ENCODE measurements around the gene NCK1. TPM values are rescaled to one million over a fixed set of nuclear protein-coding genes. Genes with fewer than 3 reads are reported as not detected.
A peak's percentile ranks its signal among the peaks of the same experiment; 100 is the strongest.

The NCK1 gene
- total RNA-seq, 1 donor from 2014 or later, result 42.0 TPM

- no peak for DNase-seq (ENCODE audit: low spot score)
Measured at GRCh38 chr3:136908297-136908696, 46.3 kb downstream of the NCK1 start.

DNA sequence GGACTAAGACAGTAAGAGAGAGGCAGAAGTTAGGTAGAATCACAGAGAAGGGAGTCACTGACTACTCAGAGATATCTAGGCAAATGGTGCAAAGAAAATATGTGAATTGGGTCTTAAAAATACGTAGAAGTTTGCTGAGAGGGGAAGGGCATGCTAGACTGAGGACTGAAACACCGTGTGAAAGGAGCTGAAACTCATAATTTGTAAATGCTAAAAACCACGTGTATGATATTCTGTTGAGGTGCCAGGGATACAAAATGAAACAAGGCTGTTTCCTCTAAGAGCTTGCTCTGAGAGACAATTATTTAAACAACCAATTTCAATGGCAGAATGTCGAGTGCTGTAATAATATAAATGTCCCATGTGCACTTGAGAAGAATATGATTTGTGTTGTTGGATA lies 47.2 kb downstream of the NCK1 start:
- no peak for DNase-seq (ENCODE audit: low spot score)

DNA sequence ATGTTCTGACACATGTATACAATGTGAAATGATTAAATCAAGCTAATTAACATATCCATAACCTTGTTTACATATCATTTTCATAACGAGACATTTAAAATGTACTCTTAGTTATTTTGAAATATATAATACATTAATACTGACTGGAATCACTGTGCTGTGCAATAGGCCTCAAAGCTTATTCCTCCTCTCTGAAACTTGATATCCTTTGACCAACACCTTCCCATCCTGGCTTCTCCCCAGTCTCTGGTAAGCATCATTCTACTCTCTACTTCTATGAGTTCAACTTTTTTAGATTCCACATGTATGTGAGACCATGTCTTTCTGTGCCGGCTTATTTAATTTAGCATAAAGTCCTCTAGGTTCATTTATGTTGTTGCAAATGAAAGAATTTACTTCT lies 48.7 kb downstream of the NCK1 start:
- DNase-seq (ENCODE audit: low spot score), result no peak

DNA sequence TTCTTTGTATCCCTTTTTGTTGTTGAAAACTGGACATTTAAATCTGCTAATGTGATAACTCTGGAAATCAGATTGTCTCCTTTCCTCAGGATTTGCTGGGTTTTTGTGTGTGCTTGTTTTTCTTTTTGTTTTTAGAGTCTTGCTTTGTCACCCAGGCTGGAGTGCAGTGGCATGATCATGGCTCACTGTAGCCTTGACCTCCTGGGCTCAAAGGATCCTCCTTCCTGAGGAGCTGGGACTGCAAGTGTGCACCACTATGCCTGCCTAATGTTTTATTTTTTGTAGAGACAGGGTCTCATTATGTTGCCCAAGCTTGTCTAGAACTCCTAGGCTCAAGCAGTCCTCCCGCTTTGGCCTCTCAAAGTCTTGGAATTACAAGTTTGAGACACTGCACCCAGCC lies 51.2 kb downstream of the NCK1 start:
- DNase-seq (ENCODE audit: low spot score), result no peak

- no peak for DNase-seq (ENCODE audit: low spot score)
Measured at GRCh38 chr3:136914739-136915138, 52.7 kb downstream of the NCK1 start.

- DNase-seq (ENCODE audit: low spot score), result no peak
Measured at GRCh38 chr3:136916223-136916622, 54.2 kb downstream of the NCK1 start.

- no peak for DNase-seq (ENCODE audit: low spot score)
Measured at GRCh38 chr3:136919799-136920580, 58.0 kb downstream of the NCK1 start.

DNA sequence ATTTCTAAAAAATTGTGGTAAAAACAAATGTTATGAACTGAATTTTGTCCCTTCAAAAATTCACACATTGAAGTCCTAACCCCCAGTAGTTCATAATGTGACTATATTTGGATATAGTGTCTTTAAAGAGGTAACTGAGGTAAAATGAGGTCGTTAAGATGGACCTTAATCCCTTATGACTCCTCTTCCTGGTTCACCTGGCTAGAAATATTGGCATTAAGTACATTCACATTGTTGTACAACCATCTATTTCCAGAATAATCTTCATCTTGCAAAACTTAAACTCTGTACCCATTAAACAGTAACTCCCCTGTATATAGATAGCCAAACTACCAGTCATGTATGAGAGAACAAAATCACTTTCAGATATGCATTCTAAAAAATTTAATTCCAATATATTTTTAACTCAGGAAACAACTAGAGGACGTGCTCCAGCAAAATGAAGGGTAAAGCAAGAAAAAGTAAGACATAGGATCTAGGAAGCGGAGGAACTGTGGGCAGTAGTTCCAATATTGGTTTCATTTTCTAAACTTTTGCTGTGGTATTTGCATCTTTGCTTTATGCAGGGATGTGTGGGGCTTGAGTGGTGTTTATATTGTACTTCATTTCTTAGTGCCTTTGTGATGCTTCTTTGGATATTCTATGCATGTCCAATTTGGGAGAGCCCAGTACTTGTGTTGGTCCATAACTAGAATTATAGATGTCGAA lies 59.0 kb downstream of the NCK1 start:
- no peak for DNase-seq (ENCODE audit: low spot score)

GRCh38 chr3:136925425-136926190 lies 63.6 kb downstream of the NCK1 start:
- DNase-seq (ENCODE audit: low spot score), result no peak

DNA sequence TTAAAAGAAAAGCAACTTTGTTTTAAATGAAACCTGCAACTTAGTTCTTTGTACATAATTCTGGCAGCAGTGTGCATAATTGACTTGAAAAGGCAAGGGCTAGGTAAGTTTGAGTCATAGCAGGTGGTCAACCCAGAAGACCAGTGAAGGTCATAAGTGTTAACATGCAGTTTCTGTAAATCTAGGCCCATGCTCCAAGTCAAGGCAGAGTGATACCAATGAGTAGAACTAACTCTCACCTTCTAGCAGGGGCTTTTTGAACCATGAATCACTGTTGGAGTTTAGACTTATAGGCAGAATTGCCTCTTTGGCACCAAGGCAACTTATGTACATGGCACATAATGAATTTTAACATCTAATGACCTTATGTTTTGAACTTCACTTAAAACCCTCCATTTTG lies 66.2 kb downstream of the NCK1 start:
- DNase-seq (ENCODE audit: low spot score), result no peak

GRCh38 chr3:136929977-136930670 lies 68.1 kb downstream of the NCK1 start:
- peak; percentile 64 for DNase-seq (ENCODE audit: low spot score)

DNA sequence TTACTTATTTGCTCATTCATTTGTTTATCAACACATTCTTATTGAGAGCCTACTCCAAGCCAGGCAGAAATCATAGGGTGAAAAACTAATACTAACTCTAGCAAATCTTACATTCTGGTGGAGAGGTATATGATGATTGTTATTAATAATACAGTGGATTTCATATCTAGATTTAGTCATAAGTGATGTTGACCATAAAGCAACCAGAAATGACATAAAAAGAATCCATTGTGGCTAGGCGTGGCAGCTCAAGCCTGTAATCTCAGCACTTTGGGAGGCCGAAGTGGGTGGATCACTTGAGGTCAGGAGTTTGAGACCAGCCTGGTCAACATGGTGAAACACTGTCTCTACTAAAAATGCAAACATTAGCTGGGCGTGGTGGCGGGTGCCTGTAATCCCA lies 69.6 kb downstream of the NCK1 start:
- no peak for DNase-seq (ENCODE audit: low spot score)

DNA sequence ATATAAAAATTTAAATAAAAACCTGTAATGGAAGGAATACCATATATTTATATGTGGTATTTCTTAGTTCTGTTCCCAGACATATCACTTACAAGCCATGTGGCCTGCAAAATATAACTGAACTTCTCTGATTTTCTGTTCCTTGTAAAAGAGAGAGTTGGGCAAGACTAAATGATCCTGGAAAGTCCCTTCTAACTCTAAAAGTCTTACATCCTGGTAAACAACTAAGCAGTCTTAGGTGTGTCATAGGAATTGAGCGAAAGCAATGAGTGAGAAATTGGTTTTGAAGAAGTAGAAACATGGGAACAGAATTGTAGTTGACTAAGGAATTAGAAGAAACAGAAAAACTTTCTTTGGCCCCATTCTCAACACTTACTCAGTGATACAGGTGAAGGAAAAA lies 70.5 kb downstream of the NCK1 start:
- DNase-seq (ENCODE audit: low spot score), result no peak

DNA sequence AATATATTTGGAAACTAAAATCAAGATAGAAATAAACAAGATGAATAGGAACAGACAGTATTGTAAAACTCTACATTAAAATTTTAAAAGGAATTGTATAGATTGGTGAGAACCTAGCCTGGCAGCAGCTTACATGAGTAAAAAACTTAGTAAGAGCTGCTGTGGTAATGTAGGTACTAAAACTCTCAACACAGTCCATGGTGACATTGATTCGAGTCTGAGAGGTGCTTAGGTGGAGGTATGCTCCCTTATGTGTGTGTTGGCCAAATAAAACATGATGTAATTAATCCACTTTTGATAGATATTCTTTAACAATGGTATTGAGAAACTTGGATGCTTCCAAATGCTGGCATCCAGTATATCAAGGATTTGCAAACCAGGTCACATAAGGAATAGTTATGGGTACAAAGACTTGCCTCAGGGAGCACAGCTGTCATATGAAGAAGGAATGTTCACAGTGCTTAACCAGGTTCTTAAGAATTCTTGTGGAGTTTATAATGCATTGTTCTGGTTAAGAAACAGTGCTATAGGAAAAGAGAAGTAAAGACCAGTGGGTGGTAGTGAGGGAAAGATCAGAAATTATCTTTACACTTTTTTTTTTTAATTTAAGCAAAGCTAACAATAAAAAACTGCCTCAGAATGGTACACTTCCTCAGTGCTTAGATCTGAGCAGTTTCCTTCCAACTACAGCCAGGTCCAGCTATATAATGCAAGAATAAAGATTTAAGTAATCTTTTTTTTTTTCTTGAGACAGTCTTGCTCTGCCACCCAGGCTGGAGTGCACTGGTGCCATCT lies 71.2 kb downstream of the NCK1 start:
- DNase-seq (ENCODE audit: low spot score), result no peak

GRCh38 chr3:136937175-136937574 lies 75.2 kb downstream of the NCK1 start:
- DNase-seq (ENCODE audit: low spot score), result no peak

- no peak for DNase-seq (ENCODE audit: low spot score)
Measured at GRCh38 chr3:136937851-136938250, 75.8 kb downstream of the NCK1 start.

GRCh38 chr3:136938334-136938733 lies 76.3 kb downstream of the NCK1 start:
- DNase-seq (ENCODE audit: low spot score), result no peak

GRCh38 chr3:136939489-136939888 lies 77.5 kb downstream of the NCK1 start:
- DNase-seq (ENCODE audit: low spot score), result no peak

DNA sequence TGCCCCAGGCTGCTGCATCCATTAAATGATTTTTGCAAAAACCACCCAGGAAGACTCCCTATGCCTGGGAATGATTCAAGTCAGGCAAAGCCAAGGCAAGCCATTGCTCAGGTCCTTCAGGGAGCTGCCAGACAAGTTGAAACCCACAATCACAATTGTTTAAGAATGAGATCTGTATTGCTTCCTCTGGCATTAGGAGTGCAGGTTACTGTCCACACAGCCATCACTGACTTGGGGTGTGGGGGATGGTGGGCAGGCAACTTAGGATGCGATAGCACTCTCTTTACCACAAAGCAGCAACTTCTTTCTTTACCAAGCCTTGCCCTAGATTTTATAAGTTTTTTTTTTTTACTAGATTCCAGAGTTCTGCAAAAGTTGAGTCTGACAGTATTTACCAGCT lies 80.8 kb downstream of the NCK1 start:
- DNase-seq (ENCODE audit: low spot score), result no peak

DNA sequence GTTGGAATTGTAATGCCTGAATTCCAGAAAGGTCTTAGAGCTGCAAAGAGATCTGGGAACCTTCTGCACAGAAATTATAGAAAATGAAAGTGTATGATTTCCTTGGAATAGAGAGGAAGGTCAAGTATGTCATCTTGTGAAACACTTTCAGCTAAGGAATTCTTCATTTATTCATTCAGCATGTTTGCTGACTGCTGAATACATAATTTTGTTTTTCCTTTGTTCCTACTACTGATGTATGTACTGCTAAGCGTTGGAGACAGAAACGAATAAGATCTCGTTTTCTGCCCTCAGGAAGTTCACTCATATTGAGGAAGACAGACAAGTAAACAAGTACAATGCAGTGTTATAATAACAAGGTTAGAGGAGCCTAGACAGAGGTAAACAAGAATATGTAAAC lies 81.4 kb downstream of the NCK1 start:
- no peak for DNase-seq (ENCODE audit: low spot score)

DNA sequence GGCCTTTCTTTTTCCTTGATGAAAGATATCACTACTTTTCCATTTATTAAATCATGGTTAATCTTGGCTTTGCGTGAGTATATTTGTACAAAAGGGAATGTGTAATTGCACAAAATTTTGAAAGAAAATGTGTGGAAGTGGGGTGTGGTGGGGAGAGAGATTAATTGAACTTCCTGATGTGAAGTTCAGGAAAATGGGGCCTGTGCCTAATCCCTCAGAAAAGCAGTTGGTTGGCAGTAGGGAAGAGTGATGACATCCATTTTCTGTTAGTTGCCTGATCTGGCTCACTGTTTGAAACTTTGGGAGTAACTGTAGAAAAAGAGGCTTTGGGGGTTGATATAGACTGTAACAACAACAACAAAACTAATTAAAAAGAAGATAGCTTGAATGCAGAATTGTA lies 85.0 kb downstream of the NCK1 start:
- DNase-seq (ENCODE audit: low spot score), result no peak
